Iris pigment epithelial cell (primary cell): ENCODE measurements around the gene HTN1.
"Not testable (repeated sequence)": the region's sequence is repeated elsewhere in the genome, so short reads cannot be mapped to it uniquely, and the experiment has no call there.

Experiments
- DNase-seq: peaks from one replicate; pipeline ENCODE4 v3.0.0-alpha.2; 2011; ENCODE audit warnings: low read depth

The HTN1 gene

GRCh38 chr4:70050138-70050537, at the start of gene HTN1:
Gene HTN1, plus strand, starts transcription at chr4:70050438. Its CDS starts 2,639 bp downstream, at chr4:70053077.
- DNase-seq, result not testable (repeated sequence)

- DNase-seq, result no peak
Measured at GRCh38 chr4:70000711-70001110, 49.5 kb upstream of the HTN1 start.

GRCh38 chr4:70002507-70002906, 47.7 kb upstream of the HTN1 start:
- DNase-seq, result no peak

- DNase-seq, result no peak
Measured at GRCh38 chr4:70008771-70009170, 41.5 kb upstream of the HTN1 start.

GRCh38 chr4:70019006-70019405, 31.2 kb upstream of the HTN1 start:
- DNase-seq, result not testable (repeated sequence)

- DNase-seq, result no peak
Measured at GRCh38 chr4:70023218-70023617, 27.0 kb upstream of the HTN1 start.

- no peak for DNase-seq
Measured at GRCh38 chr4:70027011-70027410, 23.2 kb upstream of the HTN1 start.

GRCh38 chr4:70028159-70028558, 22.1 kb upstream of the HTN1 start, which contains the start of gene HTN3:
Gene HTN3, plus strand, starts transcription at chr4:70028459. Its CDS starts 2,282 bp downstream, at chr4:70030741.
- not testable (repeated sequence) for DNase-seq

- DNase-seq, result not testable (repeated sequence)
Measured at GRCh38 chr4:70037559-70037958, 12.7 kb upstream of the HTN1 start.

- DNase-seq, result not testable (repeated sequence)
Measured at GRCh38 chr4:70039928-70040327, 10.3 kb upstream of the HTN1 start.

- no peak for DNase-seq
Measured at GRCh38 chr4:70041652-70042286, 8.5 kb upstream of the HTN1 start.

GRCh38 chr4:70056534-70056933, 6.3 kb downstream of the HTN1 start:
- not testable (repeated sequence) for DNase-seq

GRCh38 chr4:70057651-70058050, 7.4 kb downstream of the HTN1 start:
- no peak for DNase-seq

GRCh38 chr4:70059149-70059548, 8.9 kb downstream of the HTN1 start:
- DNase-seq, result no peak

- DNase-seq, result no peak
Measured at GRCh38 chr4:70062000-70062399, 11.8 kb downstream of the HTN1 start.

- no peak for DNase-seq
Measured at GRCh38 chr4:70080205-70080604, 30.0 kb downstream of the HTN1 start.

- DNase-seq, result no peak
Measured at GRCh38 chr4:70099206-70099605, 49.0 kb downstream of the HTN1 start.
